NCI-H1694 treated with DMSO at 0.1 percent for 48 hours (cell line): ENCODE results near the gene CPSF7.
A peak's percentile ranks its signal among the peaks of the same experiment; 100 is the strongest.
"Not testable (repeated sequence)": the region's sequence is repeated elsewhere in the genome, so short reads cannot be mapped to it uniquely, and the experiment has no call there.

Experiments
- DNase-seq: peaks from one replicate; lab custom pipeline; 2025; lab: John Stamatoyannopoulos, UW

Gene CPSF7

GRCh38 chr11:61429691-61430582 lies at the start of gene CPSF7, which contains the start of gene SDHAF2:
Gene CPSF7, minus strand, starts transcription at chr11:61429975. Its CDS starts 740 bp downstream, at chr11:61429235.
Gene SDHAF2, plus strand, starts transcription at chr11:61430124. Its CDS starts 23 bp downstream, at chr11:61430147.
- peak; percentile 82 for DNase-seq

GRCh38 chr11:61477727-61478148 lies 48.0 kb upstream of the CPSF7 start:
- no peak for DNase-seq

GRCh38 chr11:61477126-61477525 lies 47.4 kb upstream of the CPSF7 start:
- no peak for DNase-seq

GRCh38 chr11:61476371-61476770 lies 46.6 kb upstream of the CPSF7 start:
- no peak for DNase-seq

- no peak for DNase-seq
Observed at GRCh38 chr11:61475433-61475832, 45.7 kb upstream of the CPSF7 start.

- no peak for DNase-seq
Observed at GRCh38 chr11:61474013-61474643, 44.4 kb upstream of the CPSF7 start.

- no peak for DNase-seq
Observed at GRCh38 chr11:61473370-61474012, 43.7 kb upstream of the CPSF7 start.

GRCh38 chr11:61472868-61473267 lies 43.1 kb upstream of the CPSF7 start:
- no peak for DNase-seq

- DNase-seq: no peak
Observed at GRCh38 chr11:61472282-61472681, 42.5 kb upstream of the CPSF7 start.

- no peak for DNase-seq
Observed at GRCh38 chr11:61468002-61468401, 38.2 kb upstream of the CPSF7 start.

- DNase-seq: not testable (repeated sequence)
Observed at GRCh38 chr11:61467602-61468001, 37.8 kb upstream of the CPSF7 start.

- no peak for DNase-seq
Observed at GRCh38 chr11:61460986-61461385, 31.2 kb upstream of the CPSF7 start.

GRCh38 chr11:61460474-61460881 lies 30.7 kb upstream of the CPSF7 start:
- no peak for DNase-seq

- DNase-seq: no peak
Observed at GRCh38 chr11:61454520-61454919, 24.7 kb upstream of the CPSF7 start.

GRCh38 chr11:61453695-61454094 lies 23.9 kb upstream of the CPSF7 start:
- no peak for DNase-seq

GRCh38 chr11:61452825-61453224 lies 23.1 kb upstream of the CPSF7 start:
- DNase-seq: no peak

- no peak for DNase-seq
Observed at GRCh38 chr11:61448552-61448927, 18.8 kb upstream of the CPSF7 start.

- DNase-seq: no peak
Observed at GRCh38 chr11:61447601-61448551, 18.1 kb upstream of the CPSF7 start.

- DNase-seq: peak; percentile 71
Observed at GRCh38 chr11:61446211-61446651, 16.5 kb upstream of the CPSF7 start.

- peak; percentile 4 for DNase-seq
Observed at GRCh38 chr11:61445516-61445915, 15.7 kb upstream of the CPSF7 start.

- no peak for DNase-seq
Observed at GRCh38 chr11:61442616-61443015, 12.8 kb upstream of the CPSF7 start.
